Stomach (tissue), 9 donors: Measurements from ENCODE around the gene RNF130. TPM values are rescaled to one million over a fixed set of nuclear protein-coding genes. Genes with fewer than 3 reads are reported as not detected.

Experiments used
- DNase-seq, 2 donors: peaks; one replicate each; pipeline versions ENCODE4 v3.0.0 to v3.0.0-alpha.2; 2013 to 2019
- H3K27ac ChIP-seq, 5 donors: fragments of 200-600 bp in 4 of 5; sonication (generic) in 4 of 5; one replicate each; pipeline ENCODE4 v1.5.1; 2013 to 2019; ENCODE audit warnings: mild to moderate bottlenecking in 1 of 5, moderate library complexity in 1 of 5
- H3K27me3 ChIP-seq, 3 donors: fragments of 200-600 bp; sonication (generic); one replicate each; pipeline ENCODE4 v1.5.1; 2017 to 2019; ENCODE audit warnings: mixed run types in 1 of 3
- H3K36me3 ChIP-seq, 4 donors: fragments of 200-600 bp; sonication (generic); 1 replicate in 3 of 4; 2 replicates in 1 of 4; pipeline ENCODE4 v1.5.1; 2016 to 2019
- H3K4me1 ChIP-seq, 4 donors: fragments of 200-600 bp; sonication (generic); one replicate each; pipeline ENCODE4 v1.5.1; 2016 to 2019
- H3K4me3 ChIP-seq, 4 donors: fragments of 200-600 bp; sonication (generic) in 3 of 4; one replicate each; pipeline ENCODE4 v1.5.1; 2016 to 2019; ENCODE audit warnings: mild to moderate bottlenecking in 1 of 4
- H3K9me3 ChIP-seq, 4 donors: fragments of 200-600 bp; sonication (generic); one replicate each; pipeline ENCODE4 v1.5.1; 2016 to 2019
- CTCF ChIP-seq, 7 experiments: fragments of 450-650 bp in 4 of 7; fragments of 200-600 bp in 3 of 7; sonication (generic) in 3 of 7; IDR thresholded peaks; one replicate each; pipeline ENCODE4 v1.5.1; 2016 to 2019; ENCODE audit warnings: antibody characterized with exemption in 7 of 7, control low read depth in 2 of 7, mild to moderate bottlenecking in 1 of 7
- EP300 ChIP-seq: sonication (generic); formaldehyde crosslinking; IDR thresholded peaks from one replicate; pipeline ENCODE4 v1.6.1; 2017; ENCODE audit warnings: antibody characterized with exemption
- POLR2A ChIP-seq, 4 donors: fragments of 450-650 bp; IDR thresholded peaks; one replicate each; pipeline ENCODE4 v1.6.1; 2016; ENCODE audit warnings: antibody characterized with exemption in 4 of 4, control low read depth in 2 of 4, mild to moderate bottlenecking in 1 of 4, moderate library complexity in 1 of 4
- POLR2AphosphoS5 ChIP-seq, 3 donors: sonication (generic); formaldehyde crosslinking; IDR thresholded peaks; one replicate each; pipeline ENCODE4 v1.6.1; 2016; ENCODE audit warnings: antibody characterized with exemption in 3 of 3
- WGBS, 5 donors: extraction: QIAGEN DNeasy Blood & Tissue Kit in 3 of 5; methylation state at CpG; one replicate each; pipeline versions ENCODE4 v1.1.5 to v1.1.7; 2013 to 2018; 5-methylcytosine and 5-hydroxymethylcytosine counted together
- intact Hi-C: fragments of 100-400 bp; cut with DNase I; formaldehyde crosslinking; loops from one replicate; pipeline ENCODE4 v1.15.1; 2023; ENCODE audit warnings: low total_unique reads
- polyA plus RNA-seq, 3 donors: library from polyadenylated mRNA; stranded (reverse); fragments of 200-250 nt; gene quantifications; one replicate each; pipeline ENCODE4 v1.2.3, GENCODE V29; 2013
- total RNA-seq, 5 donors: library from RNA; depleted of rRNA; stranded (reverse); fragments of >200 nt; gene quantifications; one replicate each; pipeline versions ENCODE4 v1.1.0 to v1.2.3, GENCODE V29; 2014 to 2016
- donor health status: healthy with polysubstance abuse.
- donor health status: Bipolar disorder and iron deficiency.
- donor health status: healthy.

Gene RNF130
- total and polyA plus RNA-seq, 8 donors: 27.0 to 87.8 (median 56.1) TPM

- Histone ChIP-seq H3K9me3 (no peaks in the 10 kb centered on the region), H3K27me3 (no peaks in the 10 kb centered on the region), H3K4me1 (peaks cover 10 to 50% (median 32%) of the 10 kb centered on the region in 4 donors), H3K4me3 (no peak overlapping the region), H3K27ac (no peak overlapping the region), H3K36me3 (peaks cover 0 to 10% (median 5%) of the 10 kb centered on the region in 4 donors)
- DNase-seq: peak in 1 of 2 donors; percentile 55
- 51 to 65% (median 61%) methylated on average over 8 of the region's 8 CpGs for WGBS, 5 donors
- intact Hi-C loops: no loop called here
- TF ChIP-seq POLR2A (IDR thresholded peaks at IDR 0.05): no peak
- TF ChIP-seq POLR2AphosphoS5 (IDR thresholded peaks at IDR 0.05): no peak
- TF ChIP-seq EP300: no peak
- no peak for TF ChIP-seq CTCF (IDR thresholded peaks at IDR 0.05)
Measured at GRCh38 chr5:180047667-180048066, 23.9 kb downstream of the RNF130 start.

GRCh38 chr5:180046656-180047055 lies 24.9 kb downstream of the RNF130 start:
- intact Hi-C loops: no loop called here
- no peak overlapping the region for H3K27ac ChIP-seq
- 68 to 93% (median 81%) methylated on average over 5 of the region's 5 CpGs for WGBS, 5 donors
- H3K27me3 ChIP-seq: no peaks in the 10 kb centered on the region
- no peak overlapping the region for H3K4me3 ChIP-seq
- DNase-seq: no peak
- TF ChIP-seq CTCF (IDR thresholded peaks at IDR 0.05): no peak
- TF ChIP-seq EP300: no peak
- peaks cover 8 to 50% (median 31%) of the 10 kb centered on the region in 4 donors for H3K4me1 ChIP-seq
- H3K36me3 ChIP-seq: peaks cover 0 to 10% (median 5%) of the 10 kb centered on the region in 4 donors
- no peaks in the 10 kb centered on the region for H3K9me3 ChIP-seq

- H3K4me1 ChIP-seq: peaks cover 14 to 57% (median 37%) of the 10 kb centered on the region in 4 donors
- no peaks in the 10 kb centered on the region for H3K9me3 ChIP-seq
- TF ChIP-seq CTCF (IDR thresholded peaks at IDR 0.05) (no peak), POLR2AphosphoS5 (IDR thresholded peaks at IDR 0.05) (no peak), POLR2A (IDR thresholded peaks at IDR 0.05) (no peak), EP300 (no peak)
- intact Hi-C loops: no loop called here
- DNase-seq: no peak
- no peaks in the 10 kb centered on the region for H3K27me3 ChIP-seq
- no peak overlapping the region for H3K4me3 ChIP-seq
- H3K27ac ChIP-seq: no peak overlapping the region
- H3K36me3 ChIP-seq: peaks cover 0 to 10% (median 5%) of the 10 kb centered on the region in 4 donors
- WGBS, 5 donors: 92 to 97% (median 95%) methylated on average over 18 to 30 of the region's 30 CpGs
Measured at GRCh38 chr5:180045889-180046499, 25.6 kb downstream of the RNF130 start.

- DNase-seq: no peak
- Histone ChIP-seq H3K4me3 (no peak overlapping the region), H3K27ac (no peak overlapping the region), H3K4me1 (peaks cover 14 to 39% (median 28%) of the 10 kb centered on the region in 4 donors), H3K27me3 (no peaks in the 10 kb centered on the region), H3K9me3 (no peaks in the 10 kb centered on the region), H3K36me3 (peaks cover 0 to 31% (median 19%) of the 10 kb centered on the region in 4 donors)
- intact Hi-C loops: no loop called here
- TF ChIP-seq CTCF (IDR thresholded peaks at IDR 0.05): no peak
- TF ChIP-seq POLR2AphosphoS5 (IDR thresholded peaks at IDR 0.05): no peak
- TF ChIP-seq POLR2A (IDR thresholded peaks at IDR 0.05): no peak
- TF ChIP-seq EP300: no peak
- WGBS, 5 donors: 80 to 92% (median 86%) methylated on average over 4 of the region's 4 CpGs
Measured at GRCh38 chr5:180043377-180043776, 28.2 kb downstream of the RNF130 start.
